ENCODE data around the gene VPS16. TPM values are rescaled to one million over a fixed set of nuclear protein-coding genes. Genes with fewer than 3 reads are reported as not detected.

VPS16 gene
- polyA plus RNA-seq: 18.5 and 27.7 TPM in 2 replicates

DNA sequence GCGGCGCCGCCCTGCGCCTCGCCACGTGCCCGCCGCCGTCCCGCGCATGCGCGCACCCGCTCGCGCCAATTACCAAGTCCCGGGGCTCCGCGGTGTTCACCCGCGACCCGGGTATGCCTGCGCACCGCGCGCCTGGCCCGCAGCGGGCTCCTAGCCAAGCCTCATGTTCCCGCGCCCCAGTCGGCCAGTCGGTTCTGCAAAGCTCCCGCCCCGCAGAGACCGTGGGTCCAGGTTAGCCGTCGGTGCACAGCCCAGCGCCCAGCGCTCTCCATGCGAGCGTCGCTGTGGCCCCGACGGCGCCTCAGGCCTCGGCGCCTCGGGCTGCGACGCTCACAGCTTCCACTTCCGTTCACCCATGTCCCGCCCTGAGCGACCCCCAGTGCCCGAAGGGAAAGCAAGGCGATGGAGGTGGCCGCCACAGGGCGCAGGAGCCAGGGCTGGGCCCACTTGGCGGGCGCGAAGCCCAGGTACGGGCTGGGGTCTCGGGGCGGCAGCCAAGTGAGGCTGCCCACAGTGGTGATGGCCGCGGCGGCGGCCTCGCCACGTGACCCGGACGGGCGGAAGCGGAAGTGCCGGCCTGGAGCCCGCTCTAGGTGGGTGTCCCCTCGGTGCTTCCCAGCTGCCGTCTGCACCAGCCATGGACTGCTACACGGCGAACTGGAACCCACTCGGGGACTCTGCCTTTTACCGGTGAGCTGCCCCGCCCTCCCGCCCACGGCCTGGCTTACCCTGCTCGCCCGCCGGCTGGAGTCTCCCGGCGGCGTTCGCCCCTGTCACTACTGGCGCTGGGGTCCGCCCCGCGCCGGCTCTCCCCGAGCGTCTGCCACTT lies at the start of gene VPS16, which contains the start of gene PCED1A:
VPS16 (plus strand) TSS at position 608 of the 829 bp plus-strand sequence; CDS start at position 638, 30 bp downstream.
PCED1A (minus strand) TSS at position 518 of the 829 bp plus-strand sequence. CDS start 743 bp downstream, outside the sequence.

GRCh38 chr20:2800521-2801285 lies 39.8 kb upstream of the VPS16 start, which contains the start of gene CPXM1:
Gene CPXM1 (minus strand): TSS chr20:2800627. CDS start chr20:2800572, 55 bp downstream.

DNA sequence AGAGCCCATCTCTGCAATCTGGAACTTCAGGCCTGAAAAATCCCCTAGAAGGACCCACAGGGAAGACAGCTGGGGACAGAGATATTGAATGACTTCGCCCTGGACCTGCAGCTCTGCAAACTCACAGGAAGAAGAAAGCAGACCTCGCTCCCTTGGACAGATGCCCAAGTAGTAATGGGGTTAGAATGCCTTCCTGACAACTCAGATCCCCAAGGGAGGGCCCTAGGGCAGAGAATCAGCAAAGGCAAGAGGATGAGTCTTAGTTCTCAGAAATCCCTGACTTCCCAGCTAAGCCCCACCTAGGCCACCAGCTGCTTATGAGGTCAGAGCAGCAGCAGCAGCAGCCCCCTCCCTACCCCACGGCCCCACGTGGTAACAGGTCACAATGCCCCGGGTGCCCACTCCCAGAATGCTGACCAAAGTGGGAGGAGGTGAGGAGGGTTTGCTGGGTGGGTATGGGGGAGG lies 25.9 kb upstream of the VPS16 start, which contains the start of gene C20orf141:
C20orf141 (plus strand) TSS at position 401 of the 465 bp plus-strand sequence. CDS start 198 bp downstream, outside the sequence.

GRCh38 chr20:2816030-2816582 lies 24.4 kb upstream of the VPS16 start, which contains the start of gene TMEM239:
Gene TMEM239 (plus strand): TSS chr20:2816364. CDS start chr20:2816555, 191 bp downstream.

GRCh38 chr20:2873010-2873746 lies 32.6 kb downstream of the VPS16 start, which contains the start of gene PTPRA:
Gene PTPRA (plus strand): TSS chr20:2873481. CDS start chr20:2964278, 90,797 bp downstream.

Other genes starting within 250 kb of the VPS16 start
- 72.1 and 100 TPM in 2 replicates for gene NOP56, start 188.1 kb upstream of the VPS16 start, polyA plus RNA-seq
- 151 and 166 TPM in 2 replicates for gene IDH3B, start 176.5 kb upstream of the VPS16 start, polyA plus RNA-seq
- 0.52 TPM in 1 of 2 replicates, not detected in the other for gene EBF4, start 148.0 kb upstream of the VPS16 start, polyA plus RNA-seq
- not detected in 2 replicates for gene CPXM1, start 40.1 kb upstream of the VPS16 start, polyA plus RNA-seq
- gene C20orf141, start 25.8 kb upstream of the VPS16 start, polyA plus RNA-seq: not detected in 2 replicates
- gene TMEM239, start 24.4 kb upstream of the VPS16 start, polyA plus RNA-seq: not detected in 2 replicates
- gene PCED1A, start 90 bp upstream of the VPS16 start, polyA plus RNA-seq: 5.4 and 8.8 TPM in 2 replicates
- 78.7 and 83.9 TPM in 2 replicates for gene PTPRA, start 32.7 kb downstream of the VPS16 start, polyA plus RNA-seq
- not detected in 2 replicates for gene GNRH2, start 202.9 kb downstream of the VPS16 start, polyA plus RNA-seq
- 17.0 and 27.5 TPM in 2 replicates for gene MRPS26, start 205.3 kb downstream of the VPS16 start, polyA plus RNA-seq
- gene OXT, start 230.9 kb downstream of the VPS16 start, polyA plus RNA-seq: not detected in 2 replicates
- not detected in 2 replicates for gene AVP, start 244.0 kb downstream of the VPS16 start, polyA plus RNA-seq

Data from Purkinje cell (primary cell).